ENCODE measurements around the gene ABCB7.
"Not testable (repeated sequence)": the region's sequence is repeated elsewhere in the genome, so short reads cannot be mapped to it uniquely, and the experiment has no call there.

ABCB7 gene

GRCh38 chrX:75155827-75156525 is at the start of gene ABCB7:
Gene ABCB7, minus strand, starts transcription at chrX:75156283. Its CDS starts 11 bp downstream, at chrX:75156272.
- peak within 1 kb of the TSS; percentile 49 for H3K27ac ChIP-seq (ENCODE audit: low read depth, low read length)
- H3K4me3 ChIP-seq (ENCODE audit: low read depth, low read length), result peak within 1 kb of the TSS; percentile 83
- no peaks in the 10 kb centered on the region for H3K27me3 ChIP-seq (ENCODE audit: insufficient read depth, low read length)
- H2AFZ ChIP-seq (ENCODE audit: low read length, unreplicated experiment), result peak within 1 kb of the TSS; percentile 69
- peaks cover 8% of the 10 kb centered on the region for H3K79me2 ChIP-seq (ENCODE audit: control insufficient read depth, insufficient read depth, low read length, unreplicated experiment)
- peaks cover 3% of the 10 kb centered on the region for H3K4me1 ChIP-seq (ENCODE audit: control insufficient read depth, insufficient read depth, low read length, unreplicated experiment)
- H3K36me3 ChIP-seq (ENCODE audit: insufficient read depth, low read length), result no peaks in the 10 kb centered on the region

DNA sequence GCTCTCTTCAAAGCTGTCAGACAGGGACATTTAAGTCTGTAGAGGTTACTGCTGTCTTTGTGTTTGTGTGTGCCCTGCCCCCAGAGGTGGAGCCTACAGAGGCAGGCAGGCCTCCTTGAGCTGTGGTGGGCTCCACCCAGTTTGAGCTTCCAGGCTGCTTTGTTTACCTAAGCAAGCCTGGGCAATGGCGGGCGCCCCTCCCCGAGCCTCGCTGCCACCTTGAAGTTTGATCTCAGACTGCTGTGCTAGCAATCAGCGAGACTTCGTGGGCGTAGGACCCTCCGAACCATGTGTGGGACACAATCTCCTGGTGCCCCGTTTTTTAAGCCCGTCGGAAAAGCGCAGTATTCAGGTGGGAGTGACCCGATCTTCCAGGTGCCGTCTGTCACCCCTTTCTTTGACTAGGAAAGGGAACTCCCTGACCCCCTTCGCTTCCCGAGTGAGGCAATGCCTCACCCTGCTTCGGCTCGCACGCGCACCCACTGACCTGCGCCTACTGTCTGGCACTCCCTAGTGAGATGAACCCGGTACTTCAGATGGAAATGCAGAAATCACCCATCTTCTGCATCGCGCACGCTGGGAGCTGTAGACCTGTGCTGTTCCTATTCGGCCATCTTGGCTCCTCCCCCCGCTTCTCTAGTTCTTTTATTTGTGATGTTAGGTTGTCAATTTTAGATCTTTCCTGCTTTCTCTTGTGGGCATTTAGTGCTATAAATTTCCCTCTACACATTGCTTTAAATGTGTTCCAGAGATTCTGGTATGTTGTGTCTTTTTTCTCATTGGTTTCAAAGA is 32.5 kb upstream of the ABCB7 start:
- H3K36me3 ChIP-seq (ENCODE audit: insufficient read depth, low read length); H3K4me1 ChIP-seq (ENCODE audit: control insufficient read depth, insufficient read depth, low read length, unreplicated experiment); H3K27ac ChIP-seq (ENCODE audit: low read depth, low read length); H2AFZ ChIP-seq (ENCODE audit: low read length, unreplicated experiment); H3K27me3 ChIP-seq (ENCODE audit: insufficient read depth, low read length); H3K79me2 ChIP-seq (ENCODE audit: control insufficient read depth, insufficient read depth, low read length, unreplicated experiment); H3K4me3 ChIP-seq (ENCODE audit: low read depth, low read length): not testable (repeated sequence)

GRCh38 chrX:75181721-75182120 is 25.6 kb upstream of the ABCB7 start:
- Histone ChIP-seq H3K36me3 (ENCODE audit: insufficient read depth, low read length) (no peaks in the 10 kb centered on the region), H3K27ac (ENCODE audit: low read depth, low read length) (no peak overlapping the region), H3K79me2 (ENCODE audit: control insufficient read depth, insufficient read depth, low read length, unreplicated experiment) (no peaks in the 10 kb centered on the region), H3K4me1 (ENCODE audit: control insufficient read depth, insufficient read depth, low read length, unreplicated experiment) (no peaks in the 10 kb centered on the region), H3K4me3 (ENCODE audit: low read depth, low read length) (no peak overlapping the region), H2AFZ (ENCODE audit: low read length, unreplicated experiment) (no peak overlapping the region), H3K27me3 (ENCODE audit: insufficient read depth, low read length) (no peaks in the 10 kb centered on the region)

- H3K27ac ChIP-seq (ENCODE audit: low read depth, low read length), result not testable (repeated sequence)
Measured at GRCh38 chrX:75179536-75180293, 23.6 kb upstream of the ABCB7 start.

GRCh38 chrX:75172257-75172890 is 16.3 kb upstream of the ABCB7 start:
- not testable (repeated sequence) for H3K27me3 ChIP-seq (ENCODE audit: insufficient read depth, low read length); H3K36me3 ChIP-seq (ENCODE audit: insufficient read depth, low read length); H3K4me1 ChIP-seq (ENCODE audit: control insufficient read depth, insufficient read depth, low read length, unreplicated experiment); H3K4me3 ChIP-seq (ENCODE audit: low read depth, low read length); H3K79me2 ChIP-seq (ENCODE audit: control insufficient read depth, insufficient read depth, low read length, unreplicated experiment); H3K27ac ChIP-seq (ENCODE audit: low read depth, low read length); H2AFZ ChIP-seq (ENCODE audit: low read length, unreplicated experiment)

More at GRCh38 chrX:75179536-75180293, 23.6 kb upstream of the ABCB7 start:
- not testable (repeated sequence) for H2AFZ ChIP-seq (ENCODE audit: low read length, unreplicated experiment); H3K27me3 ChIP-seq (ENCODE audit: insufficient read depth, low read length); H3K4me3 ChIP-seq (ENCODE audit: low read depth, low read length); H3K4me1 ChIP-seq (ENCODE audit: control insufficient read depth, insufficient read depth, low read length, unreplicated experiment); H3K36me3 ChIP-seq (ENCODE audit: insufficient read depth, low read length); H3K79me2 ChIP-seq (ENCODE audit: control insufficient read depth, insufficient read depth, low read length, unreplicated experiment)

GRCh38 chrX:75158054-75158453 is 2.0 kb upstream of the ABCB7 start:
- H3K27ac ChIP-seq (ENCODE audit: low read depth, low read length), result no peak overlapping the region
- H3K27me3 ChIP-seq (ENCODE audit: insufficient read depth, low read length), result no peaks in the 10 kb centered on the region

GRCh38 chrX:75156531-75156945 is 455 bp upstream of the ABCB7 start:
- H3K36me3 ChIP-seq (ENCODE audit: insufficient read depth, low read length), result no peaks in the 10 kb centered on the region
- H3K79me2 ChIP-seq (ENCODE audit: control insufficient read depth, insufficient read depth, low read length, unreplicated experiment), result peaks cover 8% of the 10 kb centered on the region
- H3K27me3 ChIP-seq (ENCODE audit: insufficient read depth, low read length), result no peaks in the 10 kb centered on the region
- H3K4me1 ChIP-seq (ENCODE audit: control insufficient read depth, insufficient read depth, low read length, unreplicated experiment), result peaks cover 3% of the 10 kb centered on the region
- peak overlapping the region; percentile 49 for H3K27ac ChIP-seq (ENCODE audit: low read depth, low read length)
- peak overlapping the region; percentile 83 for H3K4me3 ChIP-seq (ENCODE audit: low read depth, low read length)
- peak overlapping the region; percentile 65 for H2AFZ ChIP-seq (ENCODE audit: low read length, unreplicated experiment)

More at GRCh38 chrX:75158054-75158453, 2.0 kb upstream of the ABCB7 start:
- Histone ChIP-seq H3K79me2 (ENCODE audit: control insufficient read depth, insufficient read depth, low read length, unreplicated experiment) (peaks cover 6% of the 10 kb centered on the region), H3K36me3 (ENCODE audit: insufficient read depth, low read length) (no peaks in the 10 kb centered on the region), H3K4me1 (ENCODE audit: control insufficient read depth, insufficient read depth, low read length, unreplicated experiment) (peaks cover 3% of the 10 kb centered on the region), H2AFZ (ENCODE audit: low read length, unreplicated experiment) (no peak overlapping the region), H3K4me3 (ENCODE audit: low read depth, low read length) (no peak overlapping the region)

- peak overlapping the region; percentile 69 for H2AFZ ChIP-seq (ENCODE audit: low read length, unreplicated experiment)
- no peaks in the 10 kb centered on the region for H3K27me3 ChIP-seq (ENCODE audit: insufficient read depth, low read length)
Measured at GRCh38 chrX:75155447-75155826, 646 bp downstream of the ABCB7 start.

GRCh38 chrX:75154871-75155270 is 1.2 kb downstream of the ABCB7 start:
- Histone ChIP-seq H3K4me1 (ENCODE audit: control insufficient read depth, insufficient read depth, low read length, unreplicated experiment) (peaks cover 3% of the 10 kb centered on the region), H3K4me3 (ENCODE audit: low read depth, low read length) (peak overlapping the region; percentile 83), H3K79me2 (ENCODE audit: control insufficient read depth, insufficient read depth, low read length, unreplicated experiment) (peaks cover 8% of the 10 kb centered on the region), H3K27me3 (ENCODE audit: insufficient read depth, low read length) (no peaks in the 10 kb centered on the region), H3K27ac (ENCODE audit: low read depth, low read length) (no peak overlapping the region), H2AFZ (ENCODE audit: low read length, unreplicated experiment) (no peak overlapping the region), H3K36me3 (ENCODE audit: insufficient read depth, low read length) (no peaks in the 10 kb centered on the region)

More at GRCh38 chrX:75155447-75155826, 646 bp downstream of the ABCB7 start:
- Histone ChIP-seq H3K27ac (ENCODE audit: low read depth, low read length) (no peak overlapping the region; the same call in 1 of the 2 replicates), H3K79me2 (ENCODE audit: control insufficient read depth, insufficient read depth, low read length, unreplicated experiment) (peaks cover 8% of the 10 kb centered on the region), H3K4me1 (ENCODE audit: control insufficient read depth, insufficient read depth, low read length, unreplicated experiment) (peaks cover 3% of the 10 kb centered on the region), H3K36me3 (ENCODE audit: insufficient read depth, low read length) (no peaks in the 10 kb centered on the region), H3K4me3 (ENCODE audit: low read depth, low read length) (peak overlapping the region; percentile 83)
